Right ventricle myocardium superior (tissue), 1 donor: ENCODE data around the gene STAG1. TPM values are rescaled to one million over a fixed set of nuclear protein-coding genes. Genes with fewer than 3 reads are reported as not detected.
"Not testable (repeated sequence)": the region's sequence is repeated elsewhere in the genome, so short reads cannot be mapped to it uniquely, and the experiment has no call there.

Source experiments
- ATAC-seq: fragments of 200-7000 bp; cut with Tn5 transposase; one replicate; pipeline ENCODE4 v1.9.1; 2020; ENCODE audit warnings: mild to moderate bottlenecking; ENCODE audit not compliant: poor library complexity
- DNase-seq: peaks from one replicate; pipeline ENCODE4 v3.0.0-alpha.2; 2020
- intact Hi-C: fragments of 100-400 bp; cut with DNase I; formaldehyde crosslinking; loops from one replicate; pipeline ENCODE4 v1.11.2; 2022
- total RNA-seq: library from RNA; stranded (reverse); fragmentation: NEBNext Ultra II Directional; extraction: Animal tissue kit (Norgen Biotek cat#: 25700); gene quantifications from one replicate; pipeline ENCODE4 v1.2.1, GENCODE V29; 2021
- donor health status: DM: no; HTN: yes; CAD: no; lungs with severe emphysema.

The STAG1 gene
- total RNA-seq, 1 donor from 2014 or later, result 21.1 TPM

- DNase-seq (no peak), ATAC-seq (no peak)
- intact Hi-C loops, result no loop called here
These were observed 261.4 kb downstream of the STAG1 start for GRCh38 chr3:136490646-136491405.

- no peak for DNase-seq
- ATAC-seq, result no peak
- intact Hi-C loops, result no loop called here
These were observed 266.4 kb downstream of the STAG1 start for GRCh38 chr3:136485777-136486176.

GRCh38 chr3:136476280-136476679 lies 275.9 kb downstream of the STAG1 start:
- intact Hi-C loops, result no loop called here
- ATAC-seq, result no peak

GRCh38 chr3:136474876-136475275 lies 277.3 kb downstream of the STAG1 start:
- intact Hi-C loops, DNase-seq, ATAC-seq: not testable (repeated sequence)

More at GRCh38 chr3:136476280-136476679, 275.9 kb downstream of the STAG1 start:
- no peak for DNase-seq

GRCh38 chr3:136473716-136474326 lies 278.4 kb downstream of the STAG1 start:
- DNase-seq (no peak), ATAC-seq (no peak)
- intact Hi-C loops, result no loop called here

- intact Hi-C loops, result no loop called here
- ATAC-seq (no peak), DNase-seq (no peak)
These were observed 286.9 kb downstream of the STAG1 start for GRCh38 chr3:136465296-136465695.

GRCh38 chr3:136464502-136464901 lies 287.7 kb downstream of the STAG1 start:
- ATAC-seq (no peak), DNase-seq (no peak)
- intact Hi-C loops, result no loop called here

GRCh38 chr3:136463170-136463569 lies 289.0 kb downstream of the STAG1 start:
- intact Hi-C loops, result no loop called here
- ATAC-seq (no peak), DNase-seq (no peak)

GRCh38 chr3:136457793-136458192 lies 294.4 kb downstream of the STAG1 start:
- intact Hi-C loops, result no loop called here
- DNase-seq (no peak), ATAC-seq (no peak)

GRCh38 chr3:136456196-136456595 lies 296.0 kb downstream of the STAG1 start:
- ATAC-seq (no peak), DNase-seq (no peak)
- intact Hi-C loops, result no loop called here

- ATAC-seq, result no peak
- no peak for DNase-seq
- intact Hi-C loops, result no loop called here
These were observed 307.6 kb downstream of the STAG1 start for GRCh38 chr3:136444581-136444980.

- intact Hi-C loops, result no loop called here
- DNase-seq (no peak), ATAC-seq (no peak)
These were observed 315.1 kb downstream of the STAG1 start for GRCh38 chr3:136437043-136437442.

GRCh38 chr3:136434429-136434828 lies 317.7 kb downstream of the STAG1 start:
- ATAC-seq (no peak), DNase-seq (no peak)
- intact Hi-C loops, result no loop called here

GRCh38 chr3:136432685-136433084 lies 319.5 kb downstream of the STAG1 start:
- DNase-seq, result no peak
- intact Hi-C loops, result no loop called here
- no peak for ATAC-seq

- intact Hi-C loops, result no loop called here
- ATAC-seq (no peak), DNase-seq (no peak)
These were observed 324.0 kb downstream of the STAG1 start for GRCh38 chr3:136428167-136428566.

GRCh38 chr3:136427236-136427635 lies 324.9 kb downstream of the STAG1 start:
- intact Hi-C loops, result no loop called here
- DNase-seq (no peak), ATAC-seq (no peak)

GRCh38 chr3:136414476-136414875 lies 337.7 kb downstream of the STAG1 start:
- DNase-seq (no peak), ATAC-seq (no peak)
- intact Hi-C loops, result no loop called here

GRCh38 chr3:136412307-136412706 lies 339.9 kb downstream of the STAG1 start:
- intact Hi-C loops, result no loop called here
- ATAC-seq (no peak), DNase-seq (no peak)

GRCh38 chr3:136409549-136409948 lies 342.6 kb downstream of the STAG1 start:
- DNase-seq, result no peak
- intact Hi-C loops, result no loop called here
- ATAC-seq, result no peak

GRCh38 chr3:136404056-136404455 lies 348.1 kb downstream of the STAG1 start:
- ATAC-seq (no peak), DNase-seq (no peak)
- intact Hi-C loops, result no loop called here
